Astrocyte of the hippocampus (primary cell): Measurements from ENCODE around the gene SHROOM2.
"Not testable (repeated sequence)": the region's sequence is repeated elsewhere in the genome, so short reads cannot be mapped to it uniquely, and the experiment has no call there.

ENCODE experiments used
- DNase-seq: peaks from one replicate; pipeline ENCODE4 v3.0.0; 2011; ENCODE audit warnings: low read depth, low spot score

The SHROOM2 gene, protein sequence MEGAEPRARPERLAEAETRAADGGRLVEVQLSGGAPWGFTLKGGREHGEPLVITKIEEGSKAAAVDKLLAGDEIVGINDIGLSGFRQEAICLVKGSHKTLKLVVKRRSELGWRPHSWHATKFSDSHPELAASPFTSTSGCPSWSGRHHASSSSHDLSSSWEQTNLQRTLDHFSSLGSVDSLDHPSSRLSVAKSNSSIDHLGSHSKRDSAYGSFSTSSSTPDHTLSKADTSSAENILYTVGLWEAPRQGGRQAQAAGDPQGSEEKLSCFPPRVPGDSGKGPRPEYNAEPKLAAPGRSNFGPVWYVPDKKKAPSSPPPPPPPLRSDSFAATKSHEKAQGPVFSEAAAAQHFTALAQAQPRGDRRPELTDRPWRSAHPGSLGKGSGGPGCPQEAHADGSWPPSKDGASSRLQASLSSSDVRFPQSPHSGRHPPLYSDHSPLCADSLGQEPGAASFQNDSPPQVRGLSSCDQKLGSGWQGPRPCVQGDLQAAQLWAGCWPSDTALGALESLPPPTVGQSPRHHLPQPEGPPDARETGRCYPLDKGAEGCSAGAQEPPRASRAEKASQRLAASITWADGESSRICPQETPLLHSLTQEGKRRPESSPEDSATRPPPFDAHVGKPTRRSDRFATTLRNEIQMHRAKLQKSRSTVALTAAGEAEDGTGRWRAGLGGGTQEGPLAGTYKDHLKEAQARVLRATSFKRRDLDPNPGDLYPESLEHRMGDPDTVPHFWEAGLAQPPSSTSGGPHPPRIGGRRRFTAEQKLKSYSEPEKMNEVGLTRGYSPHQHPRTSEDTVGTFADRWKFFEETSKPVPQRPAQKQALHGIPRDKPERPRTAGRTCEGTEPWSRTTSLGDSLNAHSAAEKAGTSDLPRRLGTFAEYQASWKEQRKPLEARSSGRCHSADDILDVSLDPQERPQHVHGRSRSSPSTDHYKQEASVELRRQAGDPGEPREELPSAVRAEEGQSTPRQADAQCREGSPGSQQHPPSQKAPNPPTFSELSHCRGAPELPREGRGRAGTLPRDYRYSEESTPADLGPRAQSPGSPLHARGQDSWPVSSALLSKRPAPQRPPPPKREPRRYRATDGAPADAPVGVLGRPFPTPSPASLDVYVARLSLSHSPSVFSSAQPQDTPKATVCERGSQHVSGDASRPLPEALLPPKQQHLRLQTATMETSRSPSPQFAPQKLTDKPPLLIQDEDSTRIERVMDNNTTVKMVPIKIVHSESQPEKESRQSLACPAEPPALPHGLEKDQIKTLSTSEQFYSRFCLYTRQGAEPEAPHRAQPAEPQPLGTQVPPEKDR (N-terminal part only)

DNA sequence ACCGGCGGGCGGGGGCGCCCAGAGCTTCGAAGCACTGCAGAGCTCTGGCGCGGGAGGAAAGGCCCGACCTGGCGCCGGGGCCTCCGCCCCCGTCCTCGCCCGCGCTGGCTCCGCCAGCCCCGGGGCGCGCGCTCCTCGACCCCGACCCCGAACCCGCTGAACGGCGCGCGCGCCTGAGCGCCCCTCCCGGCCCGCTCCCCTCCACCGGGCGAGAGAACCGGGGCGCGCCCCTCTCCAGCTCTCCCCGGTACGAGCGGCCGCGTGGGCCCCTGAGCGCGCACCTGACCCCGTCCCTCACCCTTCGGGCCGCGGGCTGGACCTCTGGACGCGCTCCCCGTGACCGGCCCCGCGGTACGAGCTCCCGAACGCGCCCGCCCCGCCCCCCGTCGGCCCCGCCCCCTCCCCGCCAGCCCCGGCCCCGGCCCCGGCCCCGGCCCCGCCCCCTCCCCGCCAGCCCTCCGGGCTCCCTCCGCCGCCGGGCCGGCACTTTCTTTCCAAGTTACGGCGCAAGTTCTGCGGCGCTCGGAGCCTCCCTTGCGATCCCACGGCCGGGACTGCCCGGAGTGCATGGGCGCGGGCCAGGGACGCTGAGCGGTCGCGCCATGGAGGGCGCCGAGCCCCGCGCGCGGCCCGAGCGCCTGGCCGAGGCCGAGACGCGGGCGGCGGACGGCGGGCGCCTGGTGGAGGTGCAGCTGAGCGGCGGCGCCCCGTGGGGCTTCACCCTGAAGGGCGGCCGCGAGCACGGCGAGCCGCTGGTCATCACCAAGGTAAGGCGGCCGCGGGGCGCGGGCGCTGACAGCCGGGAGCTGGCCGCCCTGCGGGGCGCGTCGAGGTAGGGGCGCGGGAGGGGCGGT is at the start of gene SHROOM2:
Gene SHROOM2, plus strand, starts transcription at position 486 of the 854 bp plus-strand sequence. Its CDS starts 117 bp downstream, at position 603.
- peak; percentile 23 for DNase-seq

DNA sequence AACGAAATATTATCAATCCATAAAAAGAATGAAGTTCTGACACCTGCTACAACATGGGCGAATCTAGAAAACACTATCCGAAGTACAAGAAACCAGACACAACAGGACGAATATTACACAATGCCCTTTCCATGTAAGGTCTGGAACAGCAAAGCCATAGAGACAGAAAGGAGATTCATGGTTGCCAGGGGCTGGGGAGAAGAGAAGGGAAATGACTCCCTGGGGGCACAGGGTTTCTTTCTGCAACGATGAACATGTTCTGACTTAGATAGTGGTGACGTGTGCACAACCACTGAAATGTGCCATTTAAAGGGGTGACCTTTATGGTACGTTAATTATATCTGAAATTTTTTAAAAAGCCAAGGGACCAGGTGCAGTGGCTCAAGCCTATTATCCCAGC is 48.9 kb upstream of the SHROOM2 start:
- DNase-seq, result no peak

DNA sequence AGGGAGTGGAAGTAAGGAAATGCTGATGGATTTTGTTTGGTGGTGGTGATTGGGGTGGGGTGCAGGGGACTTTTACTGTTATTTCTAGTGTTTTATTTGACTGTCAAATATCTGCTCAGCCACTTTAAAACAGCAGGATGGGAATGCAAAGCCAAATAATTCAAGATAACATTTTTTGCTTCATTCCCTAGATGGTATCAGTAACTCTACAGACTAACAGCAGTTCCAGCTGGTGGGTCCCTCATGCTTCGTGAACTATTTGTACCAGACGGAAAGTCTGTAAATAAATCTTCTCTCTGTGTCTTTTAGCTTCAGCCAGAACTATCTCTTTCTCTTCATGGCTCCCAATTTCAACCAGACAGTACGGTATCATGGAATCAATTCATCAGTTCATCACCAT is 48.1 kb upstream of the SHROOM2 start:
- no peak for DNase-seq

DNA sequence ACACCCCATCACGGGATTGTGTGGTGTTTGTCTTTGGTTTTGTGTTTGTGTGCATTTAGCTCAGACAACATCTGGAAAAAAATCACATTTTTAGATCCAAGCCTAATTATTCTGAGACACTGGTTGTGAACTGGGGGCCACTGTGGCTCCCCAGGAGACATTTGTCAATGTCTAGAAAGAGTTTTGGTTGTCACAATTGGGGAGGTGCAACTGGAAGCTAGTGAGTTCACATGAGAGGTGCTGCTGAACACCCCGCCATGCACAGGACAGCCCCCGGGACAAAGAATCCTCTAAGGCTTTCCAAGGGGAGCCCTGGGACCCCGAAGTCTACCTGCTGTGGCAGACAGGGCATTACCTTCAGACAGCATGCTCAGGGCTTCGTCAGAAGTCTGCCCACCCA is 47.1 kb upstream of the SHROOM2 start:
- DNase-seq, result no peak

DNA sequence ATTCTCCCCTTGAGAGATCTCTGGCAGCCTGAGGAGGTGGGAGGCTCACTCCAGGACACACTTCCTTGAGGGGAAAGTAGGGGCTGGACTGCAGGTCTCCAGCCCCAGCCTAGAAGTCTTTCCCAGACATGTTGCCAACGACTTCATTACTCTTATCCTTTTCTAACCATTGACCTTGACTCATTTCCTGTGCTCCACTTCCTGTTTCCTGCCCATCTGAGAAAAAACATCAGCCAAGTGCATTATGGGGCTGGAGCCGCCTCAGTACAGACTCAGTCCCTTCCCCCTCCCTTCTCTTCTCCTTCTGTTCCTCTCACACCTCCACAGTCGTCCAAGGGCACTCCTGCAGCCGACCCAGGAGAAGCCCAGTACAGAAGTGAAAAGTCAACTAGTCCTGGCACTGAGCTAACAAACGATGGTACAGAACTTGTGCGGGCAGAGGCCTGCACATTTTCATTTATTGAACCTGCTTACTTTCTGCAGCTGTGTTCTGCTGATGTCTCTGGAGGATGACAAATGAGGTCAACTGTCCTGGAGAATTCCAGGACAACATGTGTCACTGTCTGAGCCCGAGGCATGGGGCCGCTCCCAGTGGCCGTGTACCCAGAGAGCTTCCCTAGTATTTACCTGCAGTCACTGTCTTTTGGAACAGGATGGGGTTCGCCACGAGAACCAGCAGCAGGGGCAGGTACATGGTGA is 40.7 kb upstream of the SHROOM2 start:
- no peak for DNase-seq

DNA sequence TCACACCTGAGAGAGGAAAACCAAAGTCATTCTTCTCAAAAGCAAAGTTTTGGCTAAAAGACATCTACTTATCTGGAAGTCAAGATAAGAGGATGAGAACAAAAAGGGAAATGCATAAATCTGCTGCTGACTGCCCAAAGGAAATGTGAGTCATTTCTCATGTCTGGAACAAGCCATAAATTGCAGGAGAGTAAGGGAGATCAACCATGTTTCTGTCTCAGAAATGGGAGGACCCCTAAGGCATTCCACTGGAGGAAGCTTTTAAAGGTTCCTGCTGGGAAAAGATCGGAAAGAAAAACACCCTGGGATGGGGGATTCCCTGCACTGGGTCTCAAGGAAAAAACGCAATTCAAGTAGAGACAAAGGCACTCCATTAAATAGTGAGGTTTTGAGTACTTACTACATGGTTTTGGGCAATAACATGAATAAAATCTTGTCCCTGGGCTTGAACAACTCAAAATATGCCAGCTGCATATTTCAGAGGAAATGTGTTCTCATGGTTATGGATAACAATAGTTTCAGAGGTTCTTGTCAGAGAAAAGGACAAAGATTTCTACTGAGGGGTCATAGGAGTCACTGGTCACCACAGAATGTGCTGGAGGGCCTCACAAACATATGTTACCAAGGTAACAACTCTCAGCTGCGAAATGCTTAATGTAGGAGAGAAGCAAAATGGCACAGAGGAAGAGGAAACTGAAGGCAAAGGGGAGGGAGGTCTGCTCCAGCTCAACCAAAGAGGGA is 39.9 kb upstream of the SHROOM2 start:
- peak; percentile 46 for DNase-seq

DNA sequence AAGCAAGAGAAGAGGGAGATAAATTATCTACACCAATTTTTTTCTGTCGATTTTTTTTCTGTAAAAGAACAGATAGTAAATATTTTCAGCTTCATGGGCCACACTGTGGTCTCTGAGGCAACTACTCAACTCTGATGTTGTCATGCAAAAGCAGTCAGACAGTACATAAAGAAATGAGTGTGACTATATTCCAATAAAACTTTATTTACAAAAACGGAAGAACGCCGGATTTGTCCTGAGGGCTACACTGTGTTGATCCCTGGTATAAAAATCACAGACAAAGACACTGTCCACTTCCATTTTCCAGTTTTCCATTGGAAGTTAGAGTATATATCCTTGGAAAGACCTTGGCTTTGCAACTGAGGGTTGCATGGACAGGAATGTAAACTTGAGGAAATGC is 38.6 kb upstream of the SHROOM2 start:
- DNase-seq, result no peak

DNA sequence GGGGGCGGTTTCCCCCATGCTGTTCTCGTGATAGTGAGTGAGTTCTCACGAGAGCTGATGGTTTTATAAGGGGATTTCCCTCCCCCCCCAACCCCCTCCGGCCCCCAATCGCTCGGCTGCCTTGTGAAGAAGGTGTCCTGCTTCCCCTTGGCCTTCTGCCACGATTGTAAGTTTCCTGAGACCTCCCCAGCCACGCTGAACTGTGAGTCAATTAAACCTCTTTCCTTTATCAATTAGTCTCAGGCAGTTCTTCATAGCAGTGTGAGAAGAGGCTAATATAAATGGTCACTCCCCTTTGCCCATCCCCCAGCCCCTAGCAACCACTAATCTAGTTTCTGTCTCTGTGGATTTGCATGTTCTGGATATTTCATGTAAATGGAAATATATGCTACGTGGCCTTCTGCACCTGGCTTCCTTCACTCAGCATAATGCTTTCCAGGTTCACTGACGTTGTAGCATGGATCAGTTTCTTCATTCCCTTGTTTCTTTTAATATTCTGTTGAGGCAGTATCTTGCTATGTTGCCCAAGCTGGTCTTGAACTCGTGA is 37.0 kb upstream of the SHROOM2 start:
- no peak for DNase-seq

DNA sequence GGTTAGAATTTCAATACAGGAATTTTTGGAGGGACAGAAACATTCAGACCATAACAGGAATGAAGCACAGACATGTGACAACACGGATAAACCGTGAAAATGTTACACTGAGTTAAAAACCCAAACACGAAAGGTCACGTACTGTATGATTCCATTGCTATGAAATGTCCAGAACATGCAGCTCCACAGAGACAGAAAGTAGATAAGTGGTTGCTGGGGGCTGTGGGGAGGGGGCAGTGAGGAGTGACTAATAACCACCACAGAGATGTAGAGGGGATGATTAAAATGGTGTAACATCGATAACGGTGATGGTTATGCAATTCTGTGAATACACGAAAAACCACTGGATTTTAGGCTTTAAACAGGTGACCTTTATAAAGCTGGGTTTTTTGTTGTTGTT is 28.9 kb upstream of the SHROOM2 start:
- DNase-seq, result no peak

DNA sequence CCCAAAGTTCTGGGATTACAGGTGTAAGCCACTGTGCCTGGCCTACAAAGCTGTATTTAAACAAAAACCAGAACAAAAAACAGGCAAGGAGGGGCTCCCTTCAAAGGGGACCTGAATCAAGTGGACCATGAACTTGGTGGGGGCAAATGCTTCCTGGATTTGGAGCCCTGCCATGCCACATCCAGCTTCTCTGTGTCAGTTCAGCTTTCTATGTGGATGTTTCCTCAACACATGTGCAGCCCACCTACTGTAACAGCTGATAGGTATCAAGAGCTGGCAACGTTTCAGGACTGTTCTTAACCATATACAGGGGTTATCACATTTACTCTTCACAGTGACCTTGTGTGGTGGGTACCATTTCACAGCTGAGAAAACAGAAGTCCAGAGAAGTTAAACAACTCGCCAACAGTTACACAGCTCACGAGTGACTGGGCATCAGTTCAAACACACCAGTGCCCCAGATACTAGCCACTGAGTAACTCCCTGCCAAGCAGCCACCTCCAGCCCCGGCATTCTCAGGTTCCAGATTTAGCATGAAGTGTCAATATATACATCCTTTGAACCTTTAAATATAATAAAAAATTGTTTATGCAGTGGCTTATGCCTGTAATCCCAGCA is 28.1 kb upstream of the SHROOM2 start:
- DNase-seq, result no peak

DNA sequence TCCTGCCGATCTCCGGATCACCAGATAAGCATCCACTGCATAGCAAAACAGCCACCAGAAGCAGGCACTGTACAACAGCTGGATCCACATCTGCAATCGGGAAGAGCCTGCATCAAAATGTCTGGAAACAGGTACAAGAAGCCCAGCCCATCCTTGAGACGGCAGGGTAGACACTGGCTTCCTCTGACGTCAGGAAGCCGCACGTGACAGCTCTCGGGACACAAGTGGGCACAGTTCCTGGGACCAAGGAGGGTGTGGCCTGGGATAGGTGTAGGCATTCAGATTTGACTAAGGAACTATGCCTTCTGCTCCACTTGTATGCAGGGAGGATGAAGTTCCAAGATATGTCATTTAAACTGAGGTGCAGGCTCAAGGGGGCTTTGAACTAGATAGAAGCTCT is 26.9 kb upstream of the SHROOM2 start:
- no peak for DNase-seq

DNA sequence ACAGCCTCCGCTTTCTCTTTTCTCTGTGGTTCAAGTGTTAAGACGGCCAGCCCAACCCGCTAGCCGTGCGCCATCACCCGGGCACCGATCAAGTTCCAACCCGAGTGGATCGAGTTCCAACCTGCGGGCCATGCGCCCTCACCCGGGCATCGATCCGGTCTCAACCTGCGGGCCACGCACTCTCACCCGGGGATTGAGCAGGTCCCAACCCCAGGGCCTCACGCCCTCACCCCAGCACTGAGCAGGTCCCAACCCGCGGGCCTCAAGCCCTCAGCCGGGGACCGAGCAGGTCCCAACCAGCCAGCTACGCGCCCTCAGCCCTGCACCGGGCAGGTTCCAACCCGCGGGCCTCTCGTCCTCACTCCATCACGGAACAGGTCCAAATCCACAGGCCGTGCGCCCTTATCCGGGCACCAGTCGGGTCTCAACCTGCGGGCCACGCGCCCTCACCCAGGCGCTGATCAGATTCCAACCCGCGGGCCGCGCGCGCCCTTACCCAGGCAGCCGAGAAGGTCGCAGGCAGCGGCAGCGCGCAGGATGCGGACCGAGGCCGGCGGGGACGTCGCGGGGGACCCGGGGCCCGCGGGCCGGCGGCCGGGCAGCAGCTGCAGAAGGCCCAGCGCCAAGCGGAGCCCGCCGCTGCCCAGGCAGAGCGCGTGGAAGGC is 21.0 kb upstream of the SHROOM2 start:
- DNase-seq, result no peak

DNA sequence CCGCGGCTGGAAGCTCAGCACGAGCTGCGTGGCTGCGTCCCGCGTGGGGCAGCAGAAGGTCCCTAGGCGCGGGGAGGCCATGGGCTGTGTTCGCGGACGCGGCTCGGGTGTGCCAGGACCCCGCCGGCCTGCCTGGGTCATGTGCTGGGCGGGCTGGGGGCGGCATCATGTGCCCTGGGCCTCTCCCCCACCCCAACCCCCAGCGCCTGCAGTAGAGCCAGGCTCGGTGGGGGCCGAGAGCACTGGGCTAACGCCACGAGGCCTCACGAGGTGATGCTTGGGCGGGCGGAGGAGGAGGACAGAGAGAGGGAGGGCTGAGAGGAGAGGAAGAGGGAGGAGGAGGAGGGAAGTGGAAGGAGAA is 20.5 kb upstream of the SHROOM2 start, which contains the start of gene GPR143:
Gene GPR143, minus strand, starts transcription at position 111 of the 361 bp plus-strand sequence. Its CDS starts 30 bp downstream, at position 81.
- no peak for DNase-seq

DNA sequence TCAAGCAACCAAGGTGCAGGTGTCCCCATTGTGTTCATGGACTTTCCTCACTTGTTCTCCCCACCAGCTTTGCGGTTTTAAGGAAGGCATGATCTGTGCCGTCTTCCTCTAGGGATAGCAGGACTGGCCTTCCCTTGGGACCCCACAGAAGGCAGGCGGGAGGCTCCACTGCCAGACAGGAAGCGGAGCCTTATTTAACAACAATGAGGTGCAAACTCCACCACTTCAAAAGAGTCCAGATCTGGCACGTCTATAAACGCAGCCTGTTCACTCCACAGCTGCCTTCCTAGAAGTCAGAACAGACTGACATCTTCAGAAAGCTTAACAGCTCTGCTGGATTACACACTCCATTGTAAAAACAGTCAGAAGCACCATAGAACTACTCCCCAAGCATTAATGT is 18.9 kb upstream of the SHROOM2 start:
- DNase-seq, result no peak

DNA sequence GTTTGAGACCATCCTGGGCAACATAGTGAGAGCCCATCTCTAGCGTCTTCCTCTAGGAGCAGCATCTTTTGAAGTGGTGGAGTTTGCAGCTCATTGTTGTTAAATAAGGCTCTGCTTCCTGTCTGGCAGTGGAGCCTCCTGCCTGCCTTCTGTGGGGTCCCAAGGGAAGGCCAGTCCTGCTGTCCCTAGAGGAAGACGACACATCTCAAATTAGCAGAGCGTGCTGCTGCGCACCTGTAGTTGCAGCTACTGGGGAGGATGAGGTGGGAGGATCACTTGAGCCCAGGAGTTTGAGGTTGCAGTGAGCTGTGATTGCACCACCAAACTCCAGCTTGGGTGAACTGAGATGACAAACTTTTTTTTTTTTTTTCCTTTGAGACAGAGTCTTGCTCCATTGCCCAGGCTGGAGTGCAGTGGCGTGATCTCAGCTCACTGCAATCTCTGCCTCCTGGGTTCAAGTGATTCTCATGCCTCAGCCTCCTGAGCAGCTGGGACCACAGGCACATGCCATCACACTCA is 17.8 kb upstream of the SHROOM2 start:
- not testable (repeated sequence) for DNase-seq

DNA sequence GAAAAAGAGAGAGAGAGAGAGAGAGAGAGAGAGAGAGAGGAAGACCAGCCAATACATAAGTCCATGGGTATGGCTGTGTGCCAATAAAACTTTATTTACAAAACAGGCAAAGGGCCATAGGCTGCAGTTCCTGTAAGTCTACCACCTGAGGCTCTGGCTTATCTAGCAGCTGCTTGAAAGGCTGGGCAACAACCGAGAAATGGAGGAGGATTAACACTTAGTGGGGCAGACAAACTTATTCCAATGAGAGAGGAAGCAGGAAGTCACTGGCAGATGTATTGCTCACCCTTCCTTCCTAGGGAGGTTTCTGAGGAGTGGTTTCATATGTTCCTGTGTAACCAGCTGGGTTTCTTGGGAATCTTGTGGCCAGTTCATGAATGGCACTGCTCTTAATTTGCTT is 15.9 kb upstream of the SHROOM2 start:
- DNase-seq, result no peak

DNA sequence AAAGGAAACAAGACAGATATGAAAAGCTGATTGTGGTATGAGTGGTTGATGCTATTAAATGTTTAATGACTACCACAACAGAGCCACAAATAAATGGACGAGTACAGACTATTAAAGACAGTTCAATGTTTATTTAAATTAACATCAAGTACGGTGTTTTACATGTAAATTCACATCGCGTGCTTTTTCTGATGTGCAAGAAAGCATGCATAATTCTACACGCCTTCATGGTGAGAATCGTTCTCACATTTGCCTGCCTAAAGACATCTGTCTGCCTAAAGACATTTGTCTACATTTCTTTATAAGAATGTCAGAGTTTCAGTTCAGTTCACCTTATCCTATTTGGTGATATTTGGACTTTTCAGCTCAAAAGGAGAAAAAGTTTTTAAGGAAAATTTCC is 13.3 kb upstream of the SHROOM2 start:
- no peak for DNase-seq

DNA sequence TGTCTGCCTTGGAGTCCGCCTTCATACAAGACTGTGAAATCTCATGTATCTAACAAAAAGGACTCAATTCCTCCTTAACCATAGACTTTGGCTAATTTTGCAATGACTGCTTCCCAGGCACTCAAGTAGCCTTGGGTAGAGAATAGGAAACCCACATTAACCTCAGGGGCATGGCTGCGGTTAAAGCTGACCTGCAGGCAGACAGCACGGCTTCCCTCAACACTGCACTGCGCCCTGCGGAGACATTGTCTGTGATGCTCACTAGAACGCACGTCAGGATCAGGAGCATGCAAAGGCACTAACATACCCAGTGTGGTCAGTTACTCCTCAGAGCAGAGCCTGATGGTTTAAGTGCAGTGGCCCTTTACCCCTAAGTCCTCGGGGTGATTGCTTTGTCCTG is 10.3 kb upstream of the SHROOM2 start:
- DNase-seq, result no peak
